Measurements from ENCODE around the gene DIPK1B. TPM values are rescaled to one million over a fixed set of nuclear protein-coding genes. Genes with fewer than 3 reads are reported as not detected.

The DIPK1B gene
- total RNA-seq, 1 experiment from 2014 or later = not detected

Other genes starting within 250 kb of the DIPK1B start
- gene SEC16A, start 229.5 kb upstream of the DIPK1B start, total RNA-seq (2014; rRNA removed; shearing (Covaris generic)) = 14.9 and 15.4 TPM in 2 replicates
- gene NOTCH1, start 166.5 kb upstream of the DIPK1B start, total RNA-seq (2014; rRNA removed; shearing (Covaris generic)) = 6.0 and 8.0 TPM in 2 replicates
- gene EGFL7, start 49.7 kb upstream of the DIPK1B start, total RNA-seq (2014; rRNA removed; shearing (Covaris generic)) = 0.08 TPM in 1 of 2 replicates, not detected in the other
- 30.1 and 34.0 TPM in 2 replicates for gene AGPAT2, start 25.1 kb upstream of the DIPK1B start, total RNA-seq (2014; rRNA removed; shearing (Covaris generic))
- not detected in 2 replicates for gene LCN10, start 30.4 kb downstream of the DIPK1B start, total RNA-seq (2014; rRNA removed; shearing (Covaris generic))
- not detected in 2 replicates for gene LCN6, start 36.0 kb downstream of the DIPK1B start, total RNA-seq (2014; rRNA removed; shearing (Covaris generic))
- not detected in 2 replicates for gene LCN8, start 45.7 kb downstream of the DIPK1B start, total RNA-seq (2014; rRNA removed; shearing (Covaris generic))
- gene LCN15, start 51.9 kb downstream of the DIPK1B start, total RNA-seq (2014; rRNA removed; shearing (Covaris generic)) = not detected in 2 replicates
- gene TMEM141, start 78.8 kb downstream of the DIPK1B start, total RNA-seq (2014; rRNA removed; shearing (Covaris generic)) = 33.5 and 44.6 TPM in 2 replicates
- gene CCDC183, start 83.8 kb downstream of the DIPK1B start, total RNA-seq (2014; rRNA removed; shearing (Covaris generic)) = 0.16 TPM in 1 of 2 replicates, not detected in the other
- 57.5 and 97.2 TPM in 2 replicates for gene RABL6, start 95.4 kb downstream of the DIPK1B start, total RNA-seq (2014; rRNA removed; shearing (Covaris generic))
- 0.11 and 0.16 TPM in 2 replicates for gene AJM1, start 129.9 kb downstream of the DIPK1B start, total RNA-seq (2014; rRNA removed; shearing (Covaris generic))
- 64.1 and 70.5 TPM in 2 replicates for gene PHPT1, start 136.8 kb downstream of the DIPK1B start, total RNA-seq (2014; rRNA removed; shearing (Covaris generic))
- gene MAMDC4, start 139.8 kb downstream of the DIPK1B start, total RNA-seq (2014; rRNA removed; shearing (Covaris generic)) = 0.42 and 1.0 TPM in 2 replicates
- gene EDF1, start 153.7 kb downstream of the DIPK1B start, total RNA-seq (2014; rRNA removed; shearing (Covaris generic)) = 266 and 387 TPM in 2 replicates
- 11.3 and 17.1 TPM in 2 replicates for gene TRAF2, start 173.9 kb downstream of the DIPK1B start, total RNA-seq (2014; rRNA removed; shearing (Covaris generic))
- gene FBXW5, start 232.2 kb downstream of the DIPK1B start, total RNA-seq (2014; rRNA removed; shearing (Covaris generic)) = 89.0 and 93.8 TPM in 2 replicates
- gene C8G, start 232.7 kb downstream of the DIPK1B start, total RNA-seq (2014; rRNA removed; shearing (Covaris generic)) = not detected in 2 replicates
- gene LCN12, start 239.7 kb downstream of the DIPK1B start, total RNA-seq (2014; rRNA removed; shearing (Covaris generic)) = not detected in 2 replicates